Measurements from ENCODE around the gene ITPK1.
"Not testable (repeated sequence)": the region's sequence is repeated elsewhere in the genome, so short reads cannot be mapped to it uniquely, and the experiment has no call there.

Gene ITPK1

DNA sequence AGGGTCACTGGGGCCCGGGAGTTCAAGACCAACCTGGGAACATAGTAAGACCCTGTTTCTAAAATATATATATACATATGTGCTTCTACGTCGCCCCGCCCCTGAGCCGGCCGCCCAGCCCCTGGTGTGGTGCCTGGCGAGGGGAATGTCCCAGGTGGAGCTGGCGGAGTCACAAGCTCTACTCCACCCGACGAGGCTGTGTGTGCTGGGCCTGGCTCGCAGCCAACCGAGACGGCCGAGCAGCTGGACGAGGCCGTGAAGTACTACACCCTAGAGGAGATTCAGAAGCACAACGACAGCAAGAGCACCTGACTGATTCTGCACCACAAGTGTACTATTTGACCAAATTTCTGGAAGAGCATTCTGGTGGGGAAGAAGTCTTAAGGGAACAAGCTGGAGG, 22.1 kb upstream of the ITPK1 start:
- Mint-ChIP-seq H3K27me3 (no peaks in the 10 kb centered on the region), H3K27ac (no peak overlapping the region), H3K4me1 (ENCODE audit: low read depth) (peaks cover 4% of the 10 kb centered on the region), H3K4me3 (no peak overlapping the region), H3K36me3 (ENCODE audit: low read depth) (no peaks in the 10 kb centered on the region), H3K9me3 (no peaks in the 10 kb centered on the region)
- DNase-seq = no peak

DNA sequence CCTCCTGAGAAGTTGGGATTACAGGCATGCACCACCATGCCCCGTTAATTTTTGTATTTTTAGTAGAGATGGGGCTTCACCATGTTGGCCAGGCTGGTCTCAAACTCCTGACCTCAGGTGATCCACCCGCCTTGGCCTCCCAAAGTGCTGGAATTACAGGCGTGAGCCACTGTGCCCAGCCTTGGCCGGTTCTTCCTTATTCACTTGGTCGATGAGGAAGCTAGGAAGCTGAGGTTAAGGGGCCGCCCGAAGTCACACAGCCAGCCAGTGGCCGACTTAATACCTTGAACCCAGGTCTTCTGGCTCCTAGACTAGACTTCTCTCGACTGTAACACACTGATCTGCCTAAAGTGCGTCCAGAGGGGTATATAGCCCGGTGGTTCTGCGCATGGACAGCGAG, 20.8 kb upstream of the ITPK1 start:
- H3K27me3 Mint-ChIP-seq; H3K9me3 Mint-ChIP-seq; H3K4me1 Mint-ChIP-seq (ENCODE audit: low read depth); DNase-seq; H3K36me3 Mint-ChIP-seq (ENCODE audit: low read depth); H3K27ac Mint-ChIP-seq; H3K4me3 Mint-ChIP-seq: not testable (repeated sequence)

DNA sequence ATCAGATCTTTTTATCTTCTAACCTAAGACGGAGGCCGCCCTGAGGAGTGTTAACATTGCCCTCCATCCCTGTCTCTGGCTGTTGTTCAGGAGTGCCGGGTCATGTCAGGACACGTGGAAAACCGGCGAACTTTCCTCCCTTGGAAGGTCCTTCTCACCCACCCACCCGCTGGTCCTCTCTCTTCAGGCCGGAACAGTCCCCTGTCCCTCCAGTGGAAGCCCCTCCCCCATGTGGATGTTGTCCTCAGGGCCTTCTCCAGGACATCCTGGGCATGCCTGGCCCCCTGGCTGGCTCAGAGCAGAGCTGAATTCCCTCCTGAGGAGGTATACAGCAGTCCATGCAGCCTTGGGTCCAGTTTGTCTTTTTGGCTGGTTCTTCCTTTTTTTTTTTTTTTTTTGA, 20.3 kb upstream of the ITPK1 start:
- H3K4me3 Mint-ChIP-seq = no peak overlapping the region
- no peaks in the 10 kb centered on the region for H3K9me3 Mint-ChIP-seq
- H3K4me1 Mint-ChIP-seq (ENCODE audit: low read depth) = peaks cover 4% of the 10 kb centered on the region
- H3K27ac Mint-ChIP-seq = no peak overlapping the region
- H3K27me3 Mint-ChIP-seq = no peaks in the 10 kb centered on the region
- no peak for DNase-seq
- H3K36me3 Mint-ChIP-seq (ENCODE audit: low read depth) = no peaks in the 10 kb centered on the region

DNA sequence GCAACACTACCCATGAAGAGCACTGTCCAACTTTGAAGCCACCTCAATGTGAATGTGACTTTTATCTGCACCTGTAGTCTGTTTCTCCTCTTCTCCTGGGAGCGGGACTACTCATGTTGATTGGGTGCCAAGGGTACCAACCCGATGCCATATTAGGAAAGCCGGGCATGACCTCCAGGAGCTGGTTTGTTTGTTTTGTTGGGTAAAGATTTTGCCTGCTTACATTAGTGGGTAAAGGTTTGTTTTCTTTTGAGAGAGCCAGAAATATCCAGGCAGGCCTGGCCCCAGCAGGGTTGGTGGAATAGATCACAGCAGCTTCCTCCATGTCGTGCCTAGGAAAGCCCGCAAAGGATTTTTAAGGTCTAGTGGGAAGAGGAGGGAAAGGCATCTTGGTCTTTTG, 19.7 kb upstream of the ITPK1 start:
- H3K4me3 Mint-ChIP-seq = no peak overlapping the region
- no peaks in the 10 kb centered on the region for H3K9me3 Mint-ChIP-seq
- no peak overlapping the region for H3K27ac Mint-ChIP-seq
- H3K27me3 Mint-ChIP-seq = no peaks in the 10 kb centered on the region
- DNase-seq = no peak
- peaks cover 4% of the 10 kb centered on the region for H3K4me1 Mint-ChIP-seq (ENCODE audit: low read depth)
- H3K36me3 Mint-ChIP-seq (ENCODE audit: low read depth) = no peaks in the 10 kb centered on the region

DNA sequence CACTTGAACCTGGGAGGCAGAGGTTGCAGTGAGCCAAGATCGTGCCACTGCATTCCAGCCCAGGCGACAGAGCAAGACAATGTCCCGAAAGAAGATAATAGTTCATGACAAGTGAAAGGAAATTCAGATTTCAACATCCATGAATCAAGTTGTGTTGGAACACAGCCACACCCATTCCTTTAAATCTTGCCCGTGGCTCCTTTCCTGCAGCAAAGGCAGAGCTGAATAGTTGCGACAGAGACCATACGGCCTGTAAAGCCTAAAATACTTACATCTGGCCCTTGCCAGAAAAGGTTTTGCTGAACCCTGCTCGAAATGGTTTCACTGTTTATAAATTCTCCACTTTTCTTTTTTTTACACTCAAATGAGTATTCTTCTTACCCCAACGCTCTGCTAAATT, 17.7 kb upstream of the ITPK1 start:
- DNase-seq = no peak
- Mint-ChIP-seq H3K27ac (no peak overlapping the region), H3K36me3 (ENCODE audit: low read depth) (no peaks in the 10 kb centered on the region)

GRCh38 chr14:93132472-93133065, 16.8 kb upstream of the ITPK1 start:
- Mint-ChIP-seq H3K27ac (no peak overlapping the region), H3K4me3 (no peak overlapping the region), H3K36me3 (ENCODE audit: low read depth) (no peaks in the 10 kb centered on the region), H3K4me1 (ENCODE audit: low read depth) (no peaks in the 10 kb centered on the region), H3K27me3 (no peaks in the 10 kb centered on the region), H3K9me3 (no peaks in the 10 kb centered on the region)
- no peak for DNase-seq

More for the DNA sequence above, 17.7 kb upstream of the ITPK1 start:
- no peaks in the 10 kb centered on the region for H3K27me3 Mint-ChIP-seq
- no peaks in the 10 kb centered on the region for H3K9me3 Mint-ChIP-seq
- H3K4me1 Mint-ChIP-seq (ENCODE audit: low read depth) = no peaks in the 10 kb centered on the region
- no peak overlapping the region for H3K4me3 Mint-ChIP-seq

GRCh38 chr14:93131257-93131820, 15.6 kb upstream of the ITPK1 start:
- not testable (repeated sequence) for H3K36me3 Mint-ChIP-seq (ENCODE audit: low read depth); DNase-seq; H3K27ac Mint-ChIP-seq

DNA sequence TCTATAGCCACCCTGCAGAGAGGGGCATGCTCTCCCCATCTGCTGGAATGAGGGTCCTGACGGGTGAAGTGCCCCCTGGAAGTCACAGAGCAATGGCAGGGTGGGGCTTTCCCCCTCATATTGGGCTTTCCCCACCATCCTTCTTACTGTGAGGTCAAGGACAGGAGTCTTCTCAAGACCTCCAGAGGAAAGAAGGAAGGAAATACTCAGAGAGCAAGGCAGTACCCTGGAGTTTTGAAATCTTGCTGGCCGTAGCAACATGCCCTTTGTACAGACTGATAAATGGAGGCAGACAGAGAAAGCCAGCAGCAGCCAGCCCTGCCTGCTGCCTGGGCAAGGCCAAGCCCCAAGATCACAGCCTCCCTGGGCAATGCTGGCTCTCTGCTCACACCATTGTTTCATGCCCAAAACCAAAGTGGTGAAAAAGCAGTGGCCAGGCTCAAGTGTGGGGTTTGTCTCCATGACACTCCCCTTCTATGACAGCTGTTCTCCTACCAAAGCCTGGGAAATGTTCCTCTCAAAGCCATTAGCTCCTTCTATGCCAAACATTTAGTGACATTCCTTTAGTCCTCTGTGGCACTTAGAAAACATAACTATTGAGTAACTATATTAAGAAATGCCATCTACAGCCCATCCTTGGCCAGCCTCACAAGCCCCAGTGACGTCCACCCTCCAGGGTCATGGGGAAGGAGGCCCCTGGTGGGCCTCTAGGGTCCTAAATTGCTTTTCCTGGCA, 13.2 kb upstream of the ITPK1 start:
- no peaks in the 10 kb centered on the region for H3K4me1 Mint-ChIP-seq (ENCODE audit: low read depth)
- DNase-seq = no peak
- no peak overlapping the region for H3K4me3 Mint-ChIP-seq
- H3K27me3 Mint-ChIP-seq = no peaks in the 10 kb centered on the region
- no peak overlapping the region for H3K27ac Mint-ChIP-seq
- no peaks in the 10 kb centered on the region for H3K36me3 Mint-ChIP-seq (ENCODE audit: low read depth)
- no peaks in the 10 kb centered on the region for H3K9me3 Mint-ChIP-seq

More at GRCh38 chr14:93131257-93131820, 15.6 kb upstream of the ITPK1 start:
- not testable (repeated sequence) for H3K9me3 Mint-ChIP-seq; H3K4me1 Mint-ChIP-seq (ENCODE audit: low read depth); H3K4me3 Mint-ChIP-seq; H3K27me3 Mint-ChIP-seq

DNA sequence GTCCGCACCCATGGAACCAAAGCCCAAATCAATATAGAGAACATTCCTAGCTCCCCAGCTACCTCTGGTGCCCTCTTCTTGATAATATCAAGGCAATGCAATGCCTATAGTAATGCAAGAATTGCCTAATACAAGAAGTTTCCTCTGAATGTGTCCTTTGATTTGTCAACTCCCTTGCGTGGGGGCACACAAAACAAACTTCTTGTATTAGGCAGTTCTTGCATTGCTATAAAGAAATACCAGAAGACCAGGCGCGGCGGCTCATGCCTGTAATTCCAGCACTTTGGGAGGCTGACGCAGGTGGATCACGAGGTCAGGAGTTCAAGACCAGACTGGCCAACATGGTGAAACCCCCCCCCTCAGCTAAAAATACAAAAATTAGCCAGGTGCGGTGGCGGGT, 10.4 kb upstream of the ITPK1 start:
- Mint-ChIP-seq H3K4me1 (ENCODE audit: low read depth) (no peaks in the 10 kb centered on the region), H3K27ac (no peak overlapping the region), H3K27me3 (no peaks in the 10 kb centered on the region)

GRCh38 chr14:93122826-93123225, 7.1 kb upstream of the ITPK1 start:
- Mint-ChIP-seq H3K4me3 (no peak overlapping the region), H3K4me1 (ENCODE audit: low read depth) (no peaks in the 10 kb centered on the region), H3K9me3 (no peaks in the 10 kb centered on the region), H3K27me3 (no peaks in the 10 kb centered on the region), H3K36me3 (ENCODE audit: low read depth) (no peaks in the 10 kb centered on the region), H3K27ac (no peak overlapping the region)
- no peak for DNase-seq

More for the DNA sequence above, 10.4 kb upstream of the ITPK1 start:
- Mint-ChIP-seq H3K9me3 (no peaks in the 10 kb centered on the region), H3K36me3 (ENCODE audit: low read depth) (no peaks in the 10 kb centered on the region), H3K4me3 (no peak overlapping the region)
- no peak for DNase-seq

GRCh38 chr14:93121030-93121834, 5.5 kb upstream of the ITPK1 start:
- H3K4me1 Mint-ChIP-seq (ENCODE audit: low read depth) = peaks cover 6% of the 10 kb centered on the region
- H3K27me3 Mint-ChIP-seq = no peaks in the 10 kb centered on the region
- no peak overlapping the region for H3K4me3 Mint-ChIP-seq
- no peak overlapping the region for H3K27ac Mint-ChIP-seq
- DNase-seq = no peak
- no peaks in the 10 kb centered on the region for H3K9me3 Mint-ChIP-seq
- H3K36me3 Mint-ChIP-seq (ENCODE audit: low read depth) = no peaks in the 10 kb centered on the region

GRCh38 chr14:93120517-93120916, 4.8 kb upstream of the ITPK1 start:
- Mint-ChIP-seq H3K36me3 (ENCODE audit: low read depth) (no peaks in the 10 kb centered on the region), H3K4me1 (ENCODE audit: low read depth) (peaks cover 6% of the 10 kb centered on the region), H3K4me3 (no peak overlapping the region), H3K27me3 (no peaks in the 10 kb centered on the region), H3K27ac (no peak overlapping the region), H3K9me3 (no peaks in the 10 kb centered on the region)
- DNase-seq = no peak

DNA sequence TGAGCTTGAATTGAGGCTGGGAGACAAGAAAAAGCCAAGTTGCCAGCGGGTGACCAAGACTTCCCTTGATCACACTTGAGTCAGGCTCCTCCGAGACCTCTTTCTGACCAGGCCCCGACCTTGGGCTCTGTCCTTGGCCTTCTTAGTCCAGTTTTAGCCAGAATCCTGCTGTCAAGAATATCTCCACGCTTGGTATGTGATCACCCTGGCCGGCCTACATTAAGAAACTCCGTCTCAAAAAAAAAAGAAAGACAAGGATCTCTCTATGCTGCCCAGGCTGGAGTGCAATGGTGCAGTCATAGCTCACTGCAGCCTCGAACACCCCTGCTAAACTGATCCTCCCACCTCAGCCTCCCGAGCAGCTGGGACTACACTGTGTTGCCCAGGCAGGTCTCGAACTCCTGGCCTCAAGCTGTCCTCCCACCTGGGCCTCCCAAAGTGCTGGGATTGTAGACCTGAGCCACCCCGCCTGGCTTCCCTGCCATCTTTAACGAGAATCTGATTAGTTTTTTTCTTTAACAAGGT, 1.0 kb upstream of the ITPK1 start:
- no peak for DNase-seq
- H3K9me3 Mint-ChIP-seq = no peaks in the 10 kb centered on the region
- peaks cover 2% of the 10 kb centered on the region for H3K36me3 Mint-ChIP-seq (ENCODE audit: low read depth)
- peak overlapping the region; percentile 71 for H3K4me3 Mint-ChIP-seq
- peak overlapping the region; percentile 88 for H3K27ac Mint-ChIP-seq
- no peaks in the 10 kb centered on the region for H3K27me3 Mint-ChIP-seq
- H3K4me1 Mint-ChIP-seq (ENCODE audit: low read depth) = peaks cover 29% of the 10 kb centered on the region

GRCh38 chr14:93115069-93115820, 480 bp downstream of the ITPK1 start:
- H3K36me3 Mint-ChIP-seq (ENCODE audit: low read depth) = peaks cover 2% of the 10 kb centered on the region
- H3K4me1 Mint-ChIP-seq (ENCODE audit: low read depth) = peaks cover 32% of the 10 kb centered on the region
- peak overlapping the region; percentile 86 for H3K4me3 Mint-ChIP-seq
- peak overlapping the region; percentile 81 for H3K27ac Mint-ChIP-seq
- H3K9me3 Mint-ChIP-seq = no peaks in the 10 kb centered on the region
- DNase-seq = peak; percentile 91
- no peaks in the 10 kb centered on the region for H3K27me3 Mint-ChIP-seq

All from activated T-cell treated with anti-CD3 and anti-CD28 coated beads, Interleukin-2, amount 50 U/mL, for 24 hours (primary cell).